Common myeloid progenitor, CD34-positive (primary cell): Measurements from ENCODE around the gene STAT5B.
A peak's percentile ranks its signal among the peaks of the same experiment; 100 is the strongest.

ENCODE experiments used
- CTCF ChIA-PET: fragments of 350-600 bp; sonication (Branson Sonifier 250); formaldehyde crosslinking; loops from one replicate; lab custom pipeline; 2021; ENCODE audit warnings: antibody characterized with exemption; lab: Charles Lee
- POLR2A ChIA-PET: fragments of 350-600 bp; sonication (Branson Sonifier 250); formaldehyde crosslinking; loops from one replicate; lab custom pipeline; 2021; ENCODE audit warnings: antibody characterized with exemption; lab: Charles Lee
- DNase-seq, 3 donors: peaks; one replicate each; pipeline versions ENCODE4 v3.0.0 to v3.0.0-alpha.2; 2013
- H3K27ac ChIP-seq, 2 experiments: 1 replicate in 1 of 2; 2 replicates in 1 of 2; pipeline ENCODE4 v1.7.0; 2013; ENCODE audit warnings: inconsistent platforms in 2 of 2, low read length in 2 of 2, mild to moderate bottlenecking in 2 of 2, low read depth in 1 of 2, moderate library complexity in 1 of 2; ENCODE audit not compliant: severe bottlenecking in 2 of 2, insufficient read depth in 1 of 2, poor library complexity in 1 of 2
- H3K27me3 ChIP-seq, 5 experiments: replicated peaks in 2 of 5; 1 replicate in 3 of 5; 2 replicates in 2 of 5; pipeline versions ENCODE4 v1.6.1 to v1.7.0; 2013; ENCODE audit warnings: low read length in 4 of 5, mild to moderate bottlenecking in 2 of 5, moderate library complexity in 2 of 5, inconsistent platforms in 1 of 5; ENCODE audit not compliant: insufficient read depth in 5 of 5, control insufficient read depth in 4 of 5
- H3K36me3 ChIP-seq, 4 experiments: 1 replicate in 2 of 4; 2 replicates in 2 of 4; pipeline versions ENCODE4 v1.6.1 to v1.7.0; 2013; ENCODE audit warnings: low read length in 3 of 4, control low read depth in 1 of 4, mild to moderate bottlenecking in 1 of 4; ENCODE audit not compliant: control insufficient read depth in 4 of 4, insufficient read depth in 4 of 4
- H3K4me1 ChIP-seq, 4 experiments: 1 replicate in 3 of 4; 2 replicates in 1 of 4; pipeline versions ENCODE4 v1.6.1 to v1.7.1; 2013; ENCODE audit warnings: low read length in 3 of 4, mild to moderate bottlenecking in 3 of 4, control low read depth in 1 of 4, inconsistent platforms in 1 of 4, moderate library complexity in 1 of 4; ENCODE audit not compliant: control insufficient read depth in 4 of 4, insufficient read depth in 4 of 4; ENCODE audit errors: control extremely low read depth in 1 of 4
- H3K4me3 ChIP-seq, 7 experiments: 1 replicate in 4 of 7; 2 replicates in 3 of 7; pipeline versions ENCODE4 v1.5.1 to v1.7.0; 2013; ENCODE audit warnings: mild to moderate bottlenecking in 7 of 7, low read length in 6 of 7, moderate library complexity in 6 of 7, inconsistent platforms in 2 of 7, low read depth in 2 of 7, control low read depth in 1 of 7; ENCODE audit not compliant: insufficient read depth in 4 of 7, control insufficient read depth in 1 of 7; ENCODE audit errors: extremely low read depth in 1 of 7
- H3K9me3 ChIP-seq, 5 experiments: 1 replicate in 4 of 5; 2 replicates in 1 of 5; pipeline versions ENCODE4 v1.6.1 to v1.7.1; 2013; ENCODE audit warnings: low read length in 4 of 5, mild to moderate bottlenecking in 2 of 5, inconsistent platforms in 1 of 5, low read depth in 1 of 5, moderate library complexity in 1 of 5; ENCODE audit not compliant: control insufficient read depth in 4 of 5, insufficient read depth in 2 of 5; ENCODE audit errors: control extremely low read depth in 1 of 5
- WGBS: methylation state at CpG from one replicate; pipeline ENCODE4 v1.1.5; 2013; ENCODE audit not compliant: insufficient coverage; 5-methylcytosine and 5-hydroxymethylcytosine counted together

Gene STAT5B

GRCh38 chr17:42284024-42284369 is 7.8 kb upstream of the STAT5B start:
- WGBS, result 80% methylated on average over 1 of the region's 5 CpGs
- no peaks in the 10 kb centered on the region for H3K27me3 ChIP-seq
- H3K36me3 ChIP-seq, result peaks cover 0 to 5% (median 3%) of the 10 kb centered on the region in 4 experiments
- H3K4me3 ChIP-seq, result no peak overlapping the region
- ChIA-PET CTCF (interaction anchor here (0.9 to 2.6 kb wide), 4 partner anchors 8 to 61 kb away, joined by 3 to 16 read pairs (median 3); no protein-coding TSS in a partner anchor), POLR2A (interaction anchor here (0.8 kb wide), 1 partner anchor 9 kb away, joined by 4 read pairs; no protein-coding TSS in a partner anchor)
- DNase-seq, result no peak
- no peak overlapping the region for H3K27ac ChIP-seq
- H3K4me1 ChIP-seq, result peaks cover 2 to 32% (median 31%) of the 10 kb centered on the region in 4 experiments
- H3K9me3 ChIP-seq, result no peaks in the 10 kb centered on the region

GRCh38 chr17:42283241-42284023 is 7.2 kb upstream of the STAT5B start:
- H3K4me1 ChIP-seq, result peaks cover 2 to 28% (median 27%) of the 10 kb centered on the region in 4 experiments
- no peaks in the 10 kb centered on the region for H3K27me3 ChIP-seq
- no peak for DNase-seq
- 100% methylated on average over 2 of the region's 7 CpGs for WGBS
- H3K9me3 ChIP-seq, result no peaks in the 10 kb centered on the region
- peaks cover 0 to 5% (median 3%) of the 10 kb centered on the region in 4 experiments for H3K36me3 ChIP-seq
- no peak overlapping the region for H3K4me3 ChIP-seq
- ChIA-PET POLR2A (no interaction called here), CTCF (interaction anchor here (0.9 to 2.6 kb wide), 4 partner anchors 8 to 61 kb away, joined by 3 to 16 read pairs (median 3); no protein-coding TSS in a partner anchor)
- no peak overlapping the region for H3K27ac ChIP-seq

GRCh38 chr17:42282478-42283080 is 6.4 kb upstream of the STAT5B start:
- Histone ChIP-seq H3K27ac (no peak overlapping the region), H3K4me3 (no peak overlapping the region), H3K9me3 (no peaks in the 10 kb centered on the region), H3K4me1 (peaks cover 2 to 24% (median 23%) of the 10 kb centered on the region in 4 experiments), H3K36me3 (peaks cover 0 to 5% (median 3%) of the 10 kb centered on the region in 4 experiments), H3K27me3 (no peaks in the 10 kb centered on the region)
- DNase-seq, result no peak
- ChIA-PET POLR2A (no interaction called here), CTCF (interaction anchor here (1.2 to 2.6 kb wide), 3 partner anchors 10 to 60 kb away, joined by 3 to 16 read pairs (median 4); no protein-coding TSS in a partner anchor)
- WGBS, result 100% methylated on average over 5 of the region's 6 CpGs

- peaks cover 0 to 5% (median 3%) of the 10 kb centered on the region in 4 experiments for H3K36me3 ChIP-seq
- no peak for DNase-seq
- no peak overlapping the region for H3K4me3 ChIP-seq
- H3K27me3 ChIP-seq, result no peaks in the 10 kb centered on the region
- 94% methylated on average over 5 of the region's 7 CpGs for WGBS
- no peak overlapping the region for H3K27ac ChIP-seq
- POLR2A ChIA-PET, result no interaction called here
- peaks cover 7 to 24% (median 22%) of the 10 kb centered on the region in 4 experiments for H3K4me1 ChIP-seq
- CTCF ChIA-PET, result interaction anchor here (1.4 kb wide), 1 partner anchor 59 kb away, joined by 4 read pairs; no protein-coding TSS in a partner anchor
- H3K9me3 ChIP-seq, result no peaks in the 10 kb centered on the region
Measured at GRCh38 chr17:42281571-42282096, 5.4 kb upstream of the STAT5B start.

GRCh38 chr17:42279776-42280630 is 3.8 kb upstream of the STAT5B start:
- ChIA-PET CTCF (interaction anchor here (0.8 to 4.5 kb wide), 2 partner anchors 11 to 57 kb away, joined by 3 to 25 read pairs; no protein-coding TSS in a partner anchor), POLR2A (interaction anchor here (0.6 to 0.8 kb wide), 2 partner anchors 8 to 325 kb away, joined by 3 read pairs; partner anchors contain the start of gene STAT5A)
- DNase-seq, result no peak
- Histone ChIP-seq H3K4me1 (peaks cover 9 to 18% (median 14%) of the 10 kb centered on the region in 4 experiments), H3K27me3 (no peaks in the 10 kb centered on the region), H3K4me3 (no peak overlapping the region), H3K27ac (no peak overlapping the region), H3K36me3 (peaks cover 0 to 5% (median 3%) of the 10 kb centered on the region in 4 experiments), H3K9me3 (no peaks in the 10 kb centered on the region)
- WGBS, result 94% methylated on average over 4 of the region's 4 CpGs

- 32% methylated on average over 3 of the region's 6 CpGs for WGBS
- H3K27me3 ChIP-seq, result no peaks in the 10 kb centered on the region
- peak overlapping the region in 1 of 2 experiments; percentile 83 for H3K27ac ChIP-seq
- POLR2A ChIA-PET, result interaction anchor here (0.9 to 2.0 kb wide), 5 partner anchors 9 to 55 kb away, joined by 3 to 23 read pairs (median 4); partner anchors contain the start of gene STAT5A
- H3K4me3 ChIP-seq, result peak overlapping the region in 6 of 7 experiments; percentile 79 to 94 (median 87)
- peak in 2 of 3 donors; percentile 27 to 32 for DNase-seq
- H3K4me1 ChIP-seq, result peaks cover 31 to 43% (median 37%) of the 10 kb centered on the region in 4 experiments
- CTCF ChIA-PET, result interaction anchor here (0.7 to 4.5 kb wide), 11 partner anchors 8 to 146 kb away, joined by 3 to 25 read pairs (median 3); partner anchors contain the start of genes CAVIN1 and STAT5A
- H3K9me3 ChIP-seq, result no peaks in the 10 kb centered on the region
- H3K36me3 ChIP-seq, result no peaks in the 10 kb centered on the region
Measured at GRCh38 chr17:42277342-42277712, 1.1 kb upstream of the STAT5B start.
